ENCODE measurements around the gene GAS7. TPM values are rescaled to one million over a fixed set of nuclear protein-coding genes. Genes with fewer than 3 reads are reported as not detected.

Gene GAS7
- total and polyA plus RNA-seq, 7 donors, result 6.5 to 67.6 (median 35.1) TPM

DNA sequence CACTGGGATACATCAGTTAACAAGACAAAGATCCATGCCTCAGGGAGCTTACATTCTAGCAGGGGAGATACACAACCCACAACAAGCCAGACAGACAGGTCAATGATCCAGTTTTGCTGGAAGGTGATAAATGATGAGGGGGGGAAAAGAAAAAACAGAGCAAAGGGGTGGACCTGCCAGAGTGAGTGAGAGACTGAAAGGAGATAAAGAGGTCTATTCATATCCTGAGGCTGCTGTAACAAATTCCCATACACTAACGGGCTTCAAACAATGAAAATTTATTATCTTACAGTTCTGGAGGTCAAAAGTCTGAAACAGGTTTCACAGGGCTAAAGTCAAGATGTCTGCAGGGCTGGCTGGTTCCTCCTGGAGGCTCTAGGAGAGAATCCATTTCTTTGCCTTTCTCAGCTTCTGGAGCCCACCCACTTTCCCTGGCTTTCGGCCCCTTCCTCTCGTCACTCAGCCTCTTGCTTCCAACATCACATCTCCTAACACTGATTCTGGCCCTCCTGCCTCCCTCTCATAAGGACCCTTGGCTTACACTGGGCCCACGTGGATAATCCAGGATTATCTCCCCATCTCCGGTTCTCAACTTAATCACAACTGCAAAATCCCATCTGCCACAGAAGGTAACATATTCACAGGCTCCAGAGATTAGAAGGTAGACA lies 81.5 kb downstream of the GAS7 start:
- Histone ChIP-seq H3K27me3 (no peaks in the 10 kb centered on the region), H3K9me3 (no peaks in the 10 kb centered on the region), H3K27ac (peak overlapping the region in 3 of 4 donors; percentile 0 to 86 (median 3)), H3K4me1 (peaks cover 0 to 60% (median 53%) of the 10 kb centered on the region in 4 donors), H3K36me3 (no peaks in the 10 kb centered on the region), H3K4me3 (no peak overlapping the region)
- WGBS, 2 donors, result 64 to 79% methylated on average over 5 of the region's 5 CpGs
- DNase-seq, result no peak
- TF ChIP-seq, protein P1, sequence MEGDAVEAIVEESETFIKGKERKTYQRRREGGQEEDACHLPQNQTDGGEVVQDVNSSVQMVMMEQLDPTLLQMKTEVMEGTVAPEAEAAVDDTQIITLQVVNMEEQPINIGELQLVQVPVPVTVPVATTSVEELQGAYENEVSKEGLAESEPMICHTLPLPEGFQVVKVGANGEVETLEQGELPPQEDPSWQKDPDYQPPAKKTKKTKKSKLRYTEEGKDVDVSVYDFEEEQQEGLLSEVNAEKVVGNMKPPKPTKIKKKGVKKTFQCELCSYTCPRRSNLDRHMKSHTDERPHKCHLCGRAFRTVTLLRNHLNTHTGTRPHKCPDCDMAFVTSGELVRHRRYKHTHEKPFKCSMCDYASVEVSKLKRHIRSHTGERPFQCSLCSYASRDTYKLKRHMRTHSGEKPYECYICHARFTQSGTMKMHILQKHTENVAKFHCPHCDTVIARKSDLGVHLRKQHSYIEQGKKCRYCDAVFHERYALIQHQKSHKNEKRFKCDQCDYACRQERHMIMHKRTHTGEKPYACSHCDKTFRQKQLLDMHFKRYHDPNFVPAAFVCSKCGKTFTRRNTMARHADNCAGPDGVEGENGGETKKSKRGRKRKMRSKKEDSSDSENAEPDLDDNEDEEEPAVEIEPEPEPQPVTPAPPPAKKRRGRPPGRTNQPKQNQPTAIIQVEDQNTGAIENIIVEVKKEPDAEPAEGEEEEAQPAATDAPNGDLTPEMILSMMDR (IDR thresholded peaks at IDR 0.05), result no peak
- no peak for TF ChIP-seq EP300 (IDR thresholded peaks at IDR 0.05)
- TF ChIP-seq POLR2AphosphoS5 (IDR thresholded peaks at IDR 0.05), result no peak
- no peak for TF ChIP-seq POLR2A (IDR thresholded peaks at IDR 0.05)
- intact Hi-C loops (cut with DNase I), result no loop called here

DNA sequence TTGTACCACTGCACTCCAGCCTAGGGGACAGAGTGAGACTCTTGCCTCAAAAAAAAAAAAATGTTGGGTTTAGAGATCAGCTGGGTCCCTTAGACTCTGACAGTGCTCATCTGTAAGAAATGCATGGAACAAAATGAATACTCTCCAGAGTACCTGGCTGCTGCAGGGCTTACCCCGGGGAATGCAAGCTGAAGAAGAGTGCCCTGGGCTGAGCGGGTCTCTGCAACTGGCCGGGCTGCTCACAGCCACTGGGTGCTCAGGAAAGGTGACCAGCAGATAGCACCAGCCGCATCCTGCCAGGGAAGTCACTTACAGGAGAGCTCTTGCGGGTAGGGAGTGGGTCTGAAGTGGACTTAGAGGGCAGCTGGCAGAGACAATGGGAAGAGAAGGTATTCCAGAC lies 82.1 kb downstream of the GAS7 start:
- Histone ChIP-seq H3K4me1 (peaks cover 0 to 54% (median 49%) of the 10 kb centered on the region in 4 donors), H3K27ac (peak overlapping the region in 2 of 4 donors; percentile 86 to 90), H3K36me3 (no peaks in the 10 kb centered on the region), H3K27me3 (no peaks in the 10 kb centered on the region), H3K4me3 (no peak overlapping the region), H3K9me3 (no peaks in the 10 kb centered on the region)
- WGBS, 2 donors, result 92 to 94% methylated on average over 5 of the region's 5 CpGs
- peak; percentile 52 for DNase-seq
- TF ChIP-seq POLR2AphosphoS5 (IDR thresholded peaks at IDR 0.05) (no peak), EP300 (IDR thresholded peaks at IDR 0.05) (no peak)
- intact Hi-C loops (cut with DNase I), result no loop called here

DNA sequence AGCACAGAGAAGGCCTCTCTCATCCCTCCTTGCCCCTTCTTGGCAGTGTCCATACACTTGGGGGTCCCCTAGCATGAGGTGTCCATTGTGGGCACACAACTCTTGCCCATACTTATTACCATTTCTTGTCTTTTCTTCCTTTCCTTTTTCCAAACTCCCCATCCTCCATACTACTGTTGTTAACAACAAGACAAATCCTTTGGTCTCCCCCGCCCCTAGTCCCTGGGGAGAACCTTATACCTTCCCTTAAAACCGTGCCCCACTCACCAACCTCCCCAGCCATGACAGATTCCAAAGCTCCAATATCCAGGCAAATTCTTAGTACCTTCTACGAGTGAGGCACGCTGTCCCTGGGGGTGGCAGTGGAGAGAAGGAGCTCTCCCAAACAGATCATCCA lies 82.9 kb downstream of the GAS7 start:
- H3K4me1 ChIP-seq, result peaks cover 0 to 47% (median 41%) of the 10 kb centered on the region in 4 donors

DNA sequence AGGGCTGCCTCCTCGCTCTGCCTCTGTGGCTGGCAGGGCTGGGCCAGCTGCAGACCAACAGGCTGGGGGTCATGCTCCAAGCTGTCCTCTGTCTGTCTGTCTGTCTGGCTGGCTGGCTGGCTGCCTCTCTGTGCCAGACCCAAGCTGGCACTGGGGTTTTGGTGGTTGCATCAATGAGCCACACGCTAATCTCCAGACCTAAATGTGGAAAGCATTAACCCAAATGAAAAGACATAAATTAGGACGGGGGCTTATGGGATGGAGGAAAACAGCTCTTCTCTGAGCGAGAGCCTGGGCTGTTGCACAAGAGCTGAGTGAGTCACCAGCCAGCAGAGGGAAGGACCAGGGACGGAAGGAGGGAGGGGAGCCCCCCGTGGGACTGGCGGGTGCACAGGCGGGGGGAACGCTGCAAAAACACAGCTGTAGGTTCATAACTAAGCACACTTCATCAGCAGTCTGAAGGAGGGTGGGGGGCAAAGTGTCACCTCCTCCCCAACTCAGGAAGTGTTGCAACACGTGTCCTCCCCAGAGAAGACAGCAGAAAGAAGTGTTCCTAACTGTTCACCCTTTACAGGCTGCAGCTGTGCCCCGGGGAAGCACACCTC lies 83.4 kb downstream of the GAS7 start:
- Histone ChIP-seq H3K27me3 (no peaks in the 10 kb centered on the region), H3K27ac (peak overlapping the region; percentile 78 to 90 (median 83)), H3K4me1 (peaks cover 0 to 45% (median 37%) of the 10 kb centered on the region in 4 donors), H3K9me3 (no peaks in the 10 kb centered on the region), H3K36me3 (no peaks in the 10 kb centered on the region), H3K4me3 (peak overlapping the region in 3 of 4 donors; percentile 1 to 29 (median 26))
- intact Hi-C loops (cut with DNase I), result no loop called here
- peak; percentile 98 for DNase-seq
- 14 to 49% methylated on average over 11 of the region's 11 CpGs for whole genome bisulfite sequencing, 2 donors
- peak in 2 of 4 donors; percentile 42 to 75 for TF ChIP-seq EP300 (IDR thresholded peaks at IDR 0.05)
- TF ChIP-seq POLR2AphosphoS5 (IDR thresholded peaks at IDR 0.05), result peak; percentile 66 to 88 (median 70)
- TF ChIP-seq POLR2A (IDR thresholded peaks at IDR 0.05), result no peak

More for the DNA sequence above, 82.9 kb downstream of the GAS7 start:
- TF ChIP-seq EP300 (IDR thresholded peaks at IDR 0.05) (no peak), POLR2AphosphoS5 (IDR thresholded peaks at IDR 0.05) (no peak), POLR2A (IDR thresholded peaks at IDR 0.05) (no peak)
- TF ChIP-seq, protein P1 (IDR thresholded peaks at IDR 0.05), result no peak
- intact Hi-C loops (cut with DNase I), result no loop called here
- peak overlapping the region; percentile 78 to 90 (median 83) for H3K27ac ChIP-seq
- peak overlapping the region in 2 of 4 donors; percentile 26 to 29 for H3K4me3 ChIP-seq
- no peaks in the 10 kb centered on the region for H3K9me3 ChIP-seq
- 72 to 85% methylated on average over 4 of the region's 4 CpGs for WGBS, 2 donors
- no peaks in the 10 kb centered on the region for H3K36me3 ChIP-seq
- H3K27me3 ChIP-seq, result no peaks in the 10 kb centered on the region
- DNase-seq, result no peak

DNA sequence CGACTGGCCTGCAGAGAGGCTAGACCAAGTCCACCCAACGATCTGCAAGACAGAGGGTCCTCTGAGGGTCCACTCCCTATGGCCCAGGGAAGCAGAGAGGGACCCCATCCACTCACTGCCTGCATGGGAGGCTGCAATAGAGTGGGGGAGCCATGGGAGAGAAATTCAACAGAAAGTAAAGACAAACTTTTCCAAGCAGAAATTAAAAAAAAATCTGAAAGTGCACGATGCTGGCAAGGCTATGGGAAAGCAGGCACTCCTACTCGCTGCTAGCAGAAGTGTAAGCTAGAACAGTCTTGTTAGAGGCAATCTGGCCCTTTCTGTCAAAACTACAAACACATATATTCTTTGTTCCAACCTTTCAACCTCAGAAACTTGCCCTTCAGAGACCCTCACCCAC lies 85.4 kb downstream of the GAS7 start:
- H3K9me3 ChIP-seq, result no peaks in the 10 kb centered on the region
- peak; percentile 34 for DNase-seq
- H3K4me3 ChIP-seq, result no peak overlapping the region
- 77 to 81% methylated on average over 4 of the region's 4 CpGs for WGBS, 2 donors
- peaks cover 0 to 45% (median 27%) of the 10 kb centered on the region in 4 donors for H3K4me1 ChIP-seq
- intact Hi-C loops (cut with DNase I), result no loop called here
- H3K27ac ChIP-seq, result peak overlapping the region; percentile 6 to 90 (median 83)
- TF ChIP-seq POLR2A (IDR thresholded peaks at IDR 0.05), result no peak
- TF ChIP-seq POLR2AphosphoS5 (IDR thresholded peaks at IDR 0.05), result no peak
- TF ChIP-seq, protein P1 (IDR thresholded peaks at IDR 0.05), result no peak
- no peak for TF ChIP-seq EP300 (IDR thresholded peaks at IDR 0.05)
- H3K36me3 ChIP-seq, result no peaks in the 10 kb centered on the region
- no peaks in the 10 kb centered on the region for H3K27me3 ChIP-seq
